Adrenal gland (tissue), 12 donors: ENCODE measurements around the gene FBXL16. TPM values are rescaled to one million over a fixed set of nuclear protein-coding genes. Genes with fewer than 3 reads are reported as not detected.

ENCODE experiments used
- DNase-seq, 7 donors: peaks; one replicate each; pipeline ENCODE4 v3.0.0-alpha.2; 2019 to 2020
- H3K27ac ChIP-seq, 5 donors: fragments of 200-600 bp; sonication (generic) in 4 of 5; 1 replicate in 3 of 5; 2 replicates in 2 of 5; pipeline versions ENCODE4 v1.5.1 to v1.8.0; 2016 to 2020; ENCODE audit warnings: mild to moderate bottlenecking in 1 of 5
- H3K27me3 ChIP-seq: fragments of 200-600 bp; 2 replicates; pipeline ENCODE4 v1.8.0; 2021
- H3K36me3 ChIP-seq, 2 donors: fragments of 200-600 bp; replicated peaks in 1 of 2; 1 replicate in 1 of 2; 2 replicates in 1 of 2; pipeline versions ENCODE4 v1.5.1 to v1.8.0; 2018 to 2022
- H3K4me1 ChIP-seq, 2 donors: fragments of 200-600 bp; replicated peaks in 1 of 2; 1 replicate in 1 of 2; 2 replicates in 1 of 2; pipeline versions ENCODE4 v1.5.1 to v1.8.0; 2018 to 2021
- H3K4me3 ChIP-seq, 4 donors: fragments of 200-600 bp; sonication (generic) in 3 of 4; one replicate each; pipeline ENCODE4 v1.5.1; 2016 to 2018
- H3K9me3 ChIP-seq, 3 donors: fragments of 200-600 bp; sonication (generic) in 1 of 3; replicated peaks in 1 of 3; 1 replicate in 2 of 3; 2 replicates in 1 of 3; pipeline versions ENCODE4 v1.5.1 to v1.8.0; 2016 to 2021
- POLR2A ChIP-seq, 2 donors: fragments of 450-650 bp; IDR thresholded peaks; one replicate each; pipeline ENCODE4 v1.6.1; 2017; ENCODE audit warnings: antibody characterized with exemption in 2 of 2, mild to moderate bottlenecking in 2 of 2, moderate library complexity in 1 of 2
- WGBS, 4 donors: extraction: QIAGEN DNeasy Blood & Tissue Kit in 2 of 4; methylation state at CpG; one replicate each; pipeline versions ENCODE4 v1.1.5 to v1.1.7; 2013 to 2017; 5-methylcytosine and 5-hydroxymethylcytosine counted together
- intact Hi-C, 2 donors: fragments of 100-400 bp; cut with DNase I; formaldehyde crosslinking; loops; one replicate each; pipeline versions ENCODE4 v1.14.1 to v1.15.0; 2022 to 2023
- polyA plus RNA-seq, 3 donors: library from polyadenylated mRNA; stranded (reverse); fragments of 200-250 nt in 2 of 3; fragments of 350-450 nt in 1 of 3; fragmentation: Illumina TruSeq in 1 of 3; extraction: RNeasy Lipid Tissue Mini Kit (QIAGEN cat#74804) in 1 of 3; gene quantifications; one replicate each; pipeline ENCODE4 v1.2.3, GENCODE V29; 2013 to 2014
- total RNA-seq, 9 donors: library from RNA; depleted of rRNA in 4 of 9; stranded (reverse); fragments of >200 nt in 4 of 9; fragments of 120-200 nt in 1 of 9; fragmentation: NEBNext Ultra II Directional in 1 of 9; extraction: Animal tissue kit (Norgen Biotek cat#: 25700) in 1 of 9; gene quantifications; one replicate each; pipeline versions ENCODE4 v1.1.0 to v1.2.4, GENCODE V29; 2013 to 2023
- TF ChIP-seq, protein P1 (sequence below), 6 experiments: fragments of 450-650 bp in 4 of 6; fragments of 200-600 bp in 2 of 6; sonication (generic) in 1 of 6; IDR thresholded peaks; 1 replicate in 5 of 6; 2 replicates in 1 of 6; pipeline versions ENCODE4 v1.5.1 to v1.8.0; 2016 to 2021; ENCODE audit warnings: antibody characterized with exemption in 6 of 6, mild to moderate bottlenecking in 2 of 6, moderate library complexity in 1 of 6
- donor health status: healthy with polysubstance abuse.
- donor health status: Bipolar disorder and iron deficiency.
- donor health status: DM: yes; HTN: yes; CAD: no.
- donor health status: DM: no; HTN: no; CAD: no.
- donor health status: DM: no; HTN: no; CAD: no.
- donor health status: DM: yes; HTN: yes; CAD: no.

The FBXL16 gene
- total and polyA plus RNA-seq, 12 donors = 0.17 to 18.3 (median 5.2) TPM; not detected in 1

DNA sequence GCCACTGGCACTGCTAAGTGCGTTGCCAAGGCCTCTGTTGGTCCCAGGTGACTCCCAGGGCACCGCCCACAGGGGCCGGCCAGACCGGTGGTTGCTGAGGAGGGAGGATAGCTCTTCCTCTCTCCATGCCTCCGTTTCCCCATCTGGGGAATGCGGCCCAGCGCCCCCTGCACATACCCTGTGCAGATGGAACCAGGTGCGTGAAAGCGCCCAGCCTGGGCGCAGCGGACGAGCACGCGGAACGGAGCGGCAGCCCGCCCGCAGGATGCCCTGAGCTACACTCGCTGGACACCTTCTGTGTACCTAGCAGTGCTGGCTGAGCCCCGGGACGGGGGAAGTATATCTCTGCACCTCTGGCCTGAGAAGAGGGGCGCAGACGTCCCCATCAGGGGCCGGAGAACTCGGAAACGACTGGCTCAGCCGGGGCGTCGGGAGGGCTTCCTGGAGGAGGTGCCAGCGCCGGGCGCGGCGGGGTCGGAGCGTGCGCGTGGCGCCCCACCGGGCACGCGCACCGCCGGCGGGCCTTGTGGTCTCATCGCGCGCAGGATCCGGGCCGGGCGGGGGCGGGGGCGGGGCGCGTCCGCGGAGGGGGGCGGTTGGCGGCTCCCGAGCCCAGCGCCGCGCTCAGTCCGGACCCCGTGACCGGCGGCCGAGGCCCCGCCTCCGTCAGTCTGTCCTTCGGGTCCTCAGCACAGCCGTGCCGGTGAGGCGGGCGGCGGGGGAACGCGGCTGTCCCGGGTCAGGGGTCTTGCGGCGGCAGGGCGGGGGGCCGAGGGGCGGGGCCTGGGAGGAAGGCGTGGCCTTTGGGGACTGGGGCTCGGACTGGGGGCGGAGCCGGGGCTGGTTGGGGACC, 21.1 kb upstream of the FBXL16 start, which contains the start of the genes CCDC78 and HAGHL:
TSS of gene CCDC78 (minus strand) at position 6 of the 853 bp plus-strand sequence. CDS start 76 bp downstream, outside the sequence.
TSS of gene HAGHL (plus strand) at position 669 of the 853 bp plus-strand sequence. CDS start 404 bp downstream, outside the sequence.
- intact Hi-C loops = no loop called here
- H3K27me3 ChIP-seq = no peaks in the 10 kb centered on the region
- peaks cover 21 to 22% of the 10 kb centered on the region in 2 donors for H3K4me1 ChIP-seq
- 1 to 4% (median 2%) methylated on average over 20 to 88 of the region's 88 CpGs for WGBS, 4 donors
- peaks cover 0 to 3% of the 10 kb centered on the region in 2 donors for H3K36me3 ChIP-seq
- peak within 1 kb of the TSS in 2 of 5 donors; percentile 22 to 65 for H3K27ac ChIP-seq
- H3K9me3 ChIP-seq = no peaks in the 10 kb centered on the region
- no peak for TF ChIP-seq POLR2A (IDR thresholded peaks at IDR 0.05)
- TF ChIP-seq, protein P1, sequence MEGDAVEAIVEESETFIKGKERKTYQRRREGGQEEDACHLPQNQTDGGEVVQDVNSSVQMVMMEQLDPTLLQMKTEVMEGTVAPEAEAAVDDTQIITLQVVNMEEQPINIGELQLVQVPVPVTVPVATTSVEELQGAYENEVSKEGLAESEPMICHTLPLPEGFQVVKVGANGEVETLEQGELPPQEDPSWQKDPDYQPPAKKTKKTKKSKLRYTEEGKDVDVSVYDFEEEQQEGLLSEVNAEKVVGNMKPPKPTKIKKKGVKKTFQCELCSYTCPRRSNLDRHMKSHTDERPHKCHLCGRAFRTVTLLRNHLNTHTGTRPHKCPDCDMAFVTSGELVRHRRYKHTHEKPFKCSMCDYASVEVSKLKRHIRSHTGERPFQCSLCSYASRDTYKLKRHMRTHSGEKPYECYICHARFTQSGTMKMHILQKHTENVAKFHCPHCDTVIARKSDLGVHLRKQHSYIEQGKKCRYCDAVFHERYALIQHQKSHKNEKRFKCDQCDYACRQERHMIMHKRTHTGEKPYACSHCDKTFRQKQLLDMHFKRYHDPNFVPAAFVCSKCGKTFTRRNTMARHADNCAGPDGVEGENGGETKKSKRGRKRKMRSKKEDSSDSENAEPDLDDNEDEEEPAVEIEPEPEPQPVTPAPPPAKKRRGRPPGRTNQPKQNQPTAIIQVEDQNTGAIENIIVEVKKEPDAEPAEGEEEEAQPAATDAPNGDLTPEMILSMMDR (IDR thresholded peaks at IDR 0.05) = no peak
- peak within 1 kb of the TSS in 2 of 4 donors; percentile 22 to 64 for H3K4me3 ChIP-seq
- peak in 3 of 7 donors; percentile 53 to 74 (median 70) for DNase-seq

DNA sequence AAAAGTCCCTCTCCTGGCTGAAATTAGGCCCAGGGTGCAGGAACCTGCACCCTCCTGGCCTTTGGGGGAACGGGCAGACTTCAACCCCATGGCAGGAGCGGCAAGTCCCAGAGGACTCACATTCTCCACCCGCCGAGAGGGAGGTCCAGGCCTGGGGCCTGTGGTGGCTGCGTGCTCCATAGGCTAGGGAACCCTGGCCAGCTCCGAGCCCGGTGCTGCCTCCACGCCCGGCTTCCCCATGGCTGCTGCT, 20.5 kb upstream of the FBXL16 start:
- Histone ChIP-seq H3K4me3 (no peak overlapping the region), H3K4me1 (peaks cover 23 to 25% of the 10 kb centered on the region in 2 donors), H3K36me3 (no peaks in the 10 kb centered on the region), H3K9me3 (no peaks in the 10 kb centered on the region), H3K27ac (no peak overlapping the region), H3K27me3 (no peaks in the 10 kb centered on the region)
- 8 to 21% (median 19%) methylated on average over 1 to 9 of the region's 9 CpGs for WGBS, 4 donors
- TF ChIP-seq, protein P1 (IDR thresholded peaks at IDR 0.05) = no peak
- no peak for DNase-seq
- intact Hi-C loops = no loop called here

DNA sequence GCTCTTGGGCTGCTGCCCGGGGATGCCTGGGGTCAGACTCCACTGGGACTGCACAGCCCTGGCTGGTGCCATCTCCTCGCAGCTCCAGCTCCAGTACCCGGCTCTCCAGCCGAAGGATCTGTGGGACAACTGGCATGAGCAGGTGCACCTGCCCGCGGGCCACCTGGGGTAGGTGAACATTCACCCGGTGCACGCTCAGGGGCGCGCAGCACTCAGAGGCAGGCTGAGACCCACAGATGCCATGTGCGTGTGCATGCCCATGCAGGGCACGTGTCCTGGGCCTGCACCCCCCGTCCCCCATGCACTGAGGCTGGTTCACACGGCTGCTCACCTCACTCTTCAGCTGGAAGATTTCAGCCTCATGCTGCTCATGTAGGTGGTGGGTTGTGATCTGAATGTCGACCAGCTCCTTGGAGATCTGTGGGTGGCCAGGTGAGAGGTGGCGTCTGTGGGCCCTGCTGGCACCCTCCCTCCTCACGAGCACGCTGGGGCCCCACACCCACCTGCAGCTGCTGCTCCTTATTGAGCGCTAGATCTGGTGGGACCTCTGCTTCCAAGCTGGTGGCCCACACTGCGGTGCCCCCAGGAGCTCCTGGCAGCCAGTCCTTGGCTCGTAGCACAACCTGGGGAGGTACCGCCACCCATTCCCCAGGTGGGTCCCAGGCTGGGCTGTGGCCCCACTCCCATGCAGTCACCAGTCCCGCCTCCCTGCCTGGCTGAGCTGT, 20.0 kb upstream of the FBXL16 start:
- H3K36me3 ChIP-seq = no peaks in the 10 kb centered on the region
- H3K4me3 ChIP-seq = no peak overlapping the region
- TF ChIP-seq, protein P1 (IDR thresholded peaks at IDR 0.05) = no peak
- TF ChIP-seq POLR2A (IDR thresholded peaks at IDR 0.05) = no peak
- 67 to 74% (median 69%) methylated on average over 2 to 23 of the region's 23 CpGs for WGBS, 4 donors
- intact Hi-C loops = no loop called here
- DNase-seq = no peak
- no peaks in the 10 kb centered on the region for H3K27me3 ChIP-seq
- no peak overlapping the region for H3K27ac ChIP-seq
- H3K9me3 ChIP-seq = no peaks in the 10 kb centered on the region
- peaks cover 23 to 25% of the 10 kb centered on the region in 2 donors for H3K4me1 ChIP-seq

DNA sequence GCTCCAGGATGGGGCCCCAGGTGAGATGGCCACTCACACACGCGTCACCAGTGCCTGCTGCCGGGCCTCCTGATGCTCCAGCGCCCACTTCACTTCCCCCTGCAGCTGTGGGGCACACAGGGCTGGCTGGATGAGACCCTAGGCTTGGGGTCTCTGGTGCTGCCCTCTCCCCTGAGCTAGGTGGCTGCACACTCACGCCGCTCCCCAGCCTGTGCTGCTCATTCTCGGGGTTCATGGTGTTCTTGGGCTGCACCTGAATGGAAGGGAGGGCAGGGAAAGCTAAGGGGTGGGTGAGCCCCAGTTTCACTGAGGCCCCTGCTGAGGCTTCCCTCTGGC, 19.4 kb upstream of the FBXL16 start:
- Histone ChIP-seq H3K4me1 (peaks cover 26 to 29% of the 10 kb centered on the region in 2 donors), H3K27me3 (no peaks in the 10 kb centered on the region)
- WGBS, 4 donors = 73 to 85% (median 81%) methylated on average over 4 to 7 of the region's 7 CpGs

More for the DNA sequence above, 19.4 kb upstream of the FBXL16 start:
- Histone ChIP-seq H3K4me3 (no peak overlapping the region), H3K27ac (no peak overlapping the region), H3K36me3 (no peaks in the 10 kb centered on the region), H3K9me3 (no peaks in the 10 kb centered on the region)
- intact Hi-C loops = no loop called here
- DNase-seq = no peak
- TF ChIP-seq, protein P1 (IDR thresholded peaks at IDR 0.05) = no peak
- no peak for TF ChIP-seq POLR2A (IDR thresholded peaks at IDR 0.05)
